ENCODE data around the gene MAST4. TPM values are rescaled to one million over a fixed set of nuclear protein-coding genes. Genes with fewer than 3 reads are reported as not detected.
A peak's percentile ranks its signal among the peaks of the same experiment; 100 is the strongest.

The MAST4 gene
- total RNA-seq, 1 donor from 2014 or later = 22.3 TPM

GRCh38 chr5:67190410-67190809 lies 594.2 kb downstream of the MAST4 start:
- Mint-ChIP-seq H3K4me3 (ENCODE audit: unreplicated experiment) (no peak overlapping the region), H3K27me3 (ENCODE audit: low read depth, unreplicated experiment) (no peaks in the 10 kb centered on the region), H3K4me1 (ENCODE audit: low read depth, unreplicated experiment) (peaks cover 2% of the 10 kb centered on the region), H3K36me3 (ENCODE audit: low read depth, unreplicated experiment) (peaks cover 2% of the 10 kb centered on the region), H3K9me3 (ENCODE audit: unreplicated experiment) (peaks cover 3% of the 10 kb centered on the region), H3K27ac (ENCODE audit: unreplicated experiment) (no peak overlapping the region)
- H3K9me3 ChIP-seq (ENCODE audit: insufficient read depth, low read depth, low read length) = no peaks in the 10 kb centered on the region
- no peak overlapping the region for H3K9ac ChIP-seq (ENCODE audit: low read length)
- H3K79me2 ChIP-seq (ENCODE audit: insufficient read depth, low read length) = no peaks in the 10 kb centered on the region
- H4K20me1 ChIP-seq (ENCODE audit: insufficient read depth, low read length) = no peaks in the 10 kb centered on the region
- H3K36me3 ChIP-seq (ENCODE audit: insufficient read depth, low read length) = no peaks in the 10 kb centered on the region
- FAIRE-seq (no peak), DNase-seq (ENCODE audit: low read depth) (no peak)
- H3K4me2 ChIP-seq (ENCODE audit: low read length) = no peak overlapping the region
- H3K27me3 ChIP-seq (ENCODE audit: insufficient read depth, low read length) = no peaks in the 10 kb centered on the region
- peaks cover 3% of the 10 kb centered on the region for H3K4me1 ChIP-seq (ENCODE audit: insufficient read depth, low read length)
- H2AFZ ChIP-seq (ENCODE audit: low read depth, low read length) = no peak overlapping the region
- H3K4me3 ChIP-seq (ENCODE audit: insufficient read depth, low read depth, low read length) = no peak overlapping the region
- no peak for TF ChIP-seq EZH2 (IDR thresholded peaks at IDR 0.05; ENCODE audit: insufficient read depth, low read length)
- no peak for TF ChIP-seq CTCF (IDR thresholded peaks at IDR 0.05; ENCODE audit: insufficient read depth, low read depth, low read length)
- no peak overlapping the region for H3K27ac ChIP-seq (ENCODE audit: low read depth, low read length)

GRCh38 chr5:67190861-67191260 lies 594.7 kb downstream of the MAST4 start:
- Histone ChIP-seq H3K36me3 (ENCODE audit: insufficient read depth, low read length) (no peaks in the 10 kb centered on the region), H3K4me2 (ENCODE audit: low read length) (no peak overlapping the region), H3K27me3 (ENCODE audit: insufficient read depth, low read length) (no peaks in the 10 kb centered on the region), H3K79me2 (ENCODE audit: insufficient read depth, low read length) (no peaks in the 10 kb centered on the region), H4K20me1 (ENCODE audit: insufficient read depth, low read length) (no peaks in the 10 kb centered on the region), H3K4me1 (ENCODE audit: insufficient read depth, low read length) (peaks cover 3% of the 10 kb centered on the region), H3K27ac (ENCODE audit: low read depth, low read length) (no peak overlapping the region), H3K9me3 (ENCODE audit: insufficient read depth, low read depth, low read length) (no peaks in the 10 kb centered on the region), H3K4me3 (ENCODE audit: insufficient read depth, low read depth, low read length) (no peak overlapping the region), H2AFZ (ENCODE audit: low read depth, low read length) (no peak overlapping the region), H3K9ac (ENCODE audit: low read length) (no peak overlapping the region)
- Mint-ChIP-seq H3K9me3 (ENCODE audit: unreplicated experiment) (peaks cover 3% of the 10 kb centered on the region), H3K4me1 (ENCODE audit: low read depth, unreplicated experiment) (peaks cover 2% of the 10 kb centered on the region), H3K27ac (ENCODE audit: unreplicated experiment) (no peak overlapping the region), H3K36me3 (ENCODE audit: low read depth, unreplicated experiment) (peaks cover 2% of the 10 kb centered on the region), H3K27me3 (ENCODE audit: low read depth, unreplicated experiment) (peaks cover 3% of the 10 kb centered on the region), H3K4me3 (ENCODE audit: unreplicated experiment) (no peak overlapping the region)
- FAIRE-seq (no peak), DNase-seq (ENCODE audit: low read depth) (no peak)
- TF ChIP-seq CTCF (IDR thresholded peaks at IDR 0.05; ENCODE audit: insufficient read depth, low read depth, low read length) = no peak

- Mint-ChIP-seq H3K9me3 (ENCODE audit: unreplicated experiment) (peaks cover 4% of the 10 kb centered on the region), H3K27ac (ENCODE audit: unreplicated experiment) (no peak overlapping the region), H3K27me3 (ENCODE audit: low read depth, unreplicated experiment) (peaks cover 3% of the 10 kb centered on the region), H3K4me1 (ENCODE audit: low read depth, unreplicated experiment) (peaks cover 2% of the 10 kb centered on the region), H3K4me3 (ENCODE audit: unreplicated experiment) (no peak overlapping the region), H3K36me3 (ENCODE audit: low read depth, unreplicated experiment) (peaks cover 2% of the 10 kb centered on the region)
- no peaks in the 10 kb centered on the region for H3K36me3 ChIP-seq (ENCODE audit: insufficient read depth, low read length)
- no peak for FAIRE-seq
- no peaks in the 10 kb centered on the region for H4K20me1 ChIP-seq (ENCODE audit: insufficient read depth, low read length)
- no peaks in the 10 kb centered on the region for H3K79me2 ChIP-seq (ENCODE audit: insufficient read depth, low read length)
- no peak overlapping the region for H3K4me3 ChIP-seq (ENCODE audit: insufficient read depth, low read depth, low read length)
- H3K4me2 ChIP-seq (ENCODE audit: low read length) = no peak overlapping the region
- H3K4me1 ChIP-seq (ENCODE audit: insufficient read depth, low read length) = peaks cover 3% of the 10 kb centered on the region
- no peak overlapping the region for H3K27ac ChIP-seq (ENCODE audit: low read depth, low read length)
- peak; percentile 23 for DNase-seq (ENCODE audit: low read depth)
- no peaks in the 10 kb centered on the region for H3K27me3 ChIP-seq (ENCODE audit: insufficient read depth, low read length)
- H3K9me3 ChIP-seq (ENCODE audit: insufficient read depth, low read depth, low read length) = no peaks in the 10 kb centered on the region
- no peak for TF ChIP-seq EZH2 (IDR thresholded peaks at IDR 0.05; ENCODE audit: insufficient read depth, low read length)
- no peak for TF ChIP-seq CTCF (IDR thresholded peaks at IDR 0.05; ENCODE audit: insufficient read depth, low read depth, low read length)
- H3K9ac ChIP-seq (ENCODE audit: low read length) = no peak overlapping the region
- H2AFZ ChIP-seq (ENCODE audit: low read depth, low read length) = no peak overlapping the region
Measured at GRCh38 chr5:67192719-67193438, 596.7 kb downstream of the MAST4 start.
